HepG2 (cell line): ENCODE measurements around the gene RFC2. TPM values are rescaled to one million over a fixed set of nuclear protein-coding genes. Genes with fewer than 3 reads are reported as not detected.
A peak's percentile ranks its signal among the peaks of the same experiment; 100 is the strongest.

Experiments used
- BCL6 ChIP-seq: IDR thresholded peaks from 2 replicates; pipeline ENCODE4 v1.6.1; 2016; ENCODE audit warnings: missing genetic modification reagents, missing compliant biosample characterization
- HIC2 ChIP-seq: sonication (generic); formaldehyde crosslinking; IDR thresholded peaks from 2 replicates; pipeline ENCODE4 v1.9.0; 2022; ENCODE audit warnings: low read depth, missing genetic modification reagents
- HNF4A ChIP-seq: sonication (generic); formaldehyde crosslinking; IDR thresholded peaks from 2 replicates; pipeline ENCODE4 v1.4.0; 2020; ENCODE audit warnings: missing genetic modification reagents
- HOXA3 ChIP-seq: sonication (generic); formaldehyde crosslinking; IDR thresholded peaks from 2 replicates; pipeline ENCODE4 v1.5.0; 2020; ENCODE audit warnings: missing genetic modification reagents
- TAF1 ChIP-seq: sonication (generic); formaldehyde crosslinking; IDR thresholded peaks from 2 replicates; pipeline ENCODE4 v1.4.0; 2020; ENCODE audit warnings: missing genetic modification reagents
- THAP7 ChIP-seq: sonication (generic); formaldehyde crosslinking; IDR thresholded peaks from 2 replicates; pipeline ENCODE4 v1.8.1; 2023; ENCODE audit warnings: mild to moderate bottlenecking, missing genetic modification reagents
- ZBTB40 ChIP-seq, 2 experiments: fragments of 450-650 bp in 1 of 2; sonication (generic) in 1 of 2; formaldehyde crosslinking in 1 of 2; IDR thresholded peaks; 2 replicates each; pipeline versions ENCODE4 v1.6.1 to v1.8.0; 2016 to 2022; ENCODE audit warnings: antibody characterized with exemption in 1 of 2, mild to moderate bottlenecking in 1 of 2, missing genetic modification reagents in 1 of 2
- ZNF124 ChIP-seq: sonication (generic); formaldehyde crosslinking; IDR thresholded peaks from 2 replicates; pipeline ENCODE4 v1.4.0; 2020; ENCODE audit warnings: missing genetic modification reagents
- ZNF614 ChIP-seq: IDR thresholded peaks from 2 replicates; pipeline ENCODE4 v1.6.1; 2018; ENCODE audit warnings: missing biosample characterization, missing genetic modification reagents, inconsistent platforms, borderline replicate concordance
- polyA plus RNA-seq, 8 experiments: library from polyadenylated mRNA; depleted of rRNA in 3 of 8; stranded (reverse) in 7 of 8; unstranded in 1 of 8; fragments of >200 nt; fragmentation: Illumina TruSeq in 4 of 8; extraction: Trizol in 4 of 8; gene quantifications; 2 replicates each; pipeline versions ENCODE4 v1.2.1 to v1.2.3, GENCODE V29; 2011 to 2016; ENCODE audit warnings: low read depth in 4 of 8, missing spikeins in 1 of 8, mixed read lengths in 1 of 8; ENCODE audit not compliant: insufficient read depth in 1 of 8
- total RNA-seq, 5 experiments: library from RNA; depleted of rRNA; stranded (reverse); fragments of >200 nt; fragmentation: Illumina TruSeq; extraction: Trizol; gene quantifications; 2 replicates each; pipeline ENCODE4 v1.2.3, GENCODE V29; 2016; ENCODE audit warnings: low read depth in 1 of 5
- TF ChIP-seq, protein P1 (sequence below): sonication (generic); formaldehyde crosslinking; IDR thresholded peaks from 2 replicates; pipeline ENCODE4 v1.8.1; 2022; ENCODE audit warnings: mild to moderate bottlenecking, missing genetic modification reagents
- TF ChIP-seq, protein P2 (sequence below), 2 experiments: sonication (generic) in 1 of 2; formaldehyde crosslinking in 1 of 2; IDR thresholded peaks; 2 replicates each; pipeline versions ENCODE4 v1.4.0 to v1.6.1; 2018 to 2020; ENCODE audit warnings: missing genetic modification reagents in 2 of 2, borderline replicate concordance in 1 of 2, low read depth in 1 of 2, mild to moderate bottlenecking in 1 of 2, missing biosample characterization in 1 of 2

RFC2 gene
- total and polyA plus RNA-seq, 2 of the 13 experiments (the other 11 are each of a cell fraction or from before 2014, with no cell fraction given), result 14.6 to 43.5 TPM

GRCh38 chr7:74262639-74263398, 8.6 kb upstream of the RFC2 start (continued):
- TF ChIP-seq HIC2 (CRISPR knock-in tag) (0 out of 2 replicates have a peak, but pooled peaks have one; percentile 15), ZNF124 (CRISPR knock-in tag) (no peak), HNF4A (CRISPR knock-in tag) (peak; percentile 19; the same call in 1 of the 2 replicates), ZBTB40 (IDR thresholded peaks at IDR 0.05) (peak; percentile 57), ZBTB40 (CRISPR knock-in tag; IDR thresholded peaks at IDR 0.05) (peak; percentile 97), BCL6 (0 out of 2 replicates have a peak, but pooled peaks have one; percentile 12), THAP7 (CRISPR knock-in tag) (no peak), TAF1 (CRISPR knock-in tag) (0 out of 2 replicates have a peak, but pooled peaks have one; percentile 16), HOXA3 (CRISPR knock-in tag) (no peak), ZNF614 (CRISPR knock-in tag) (0 out of 2 replicates have a peak, but pooled peaks have one; percentile 7)
- TF ChIP-seq, protein P1, sequence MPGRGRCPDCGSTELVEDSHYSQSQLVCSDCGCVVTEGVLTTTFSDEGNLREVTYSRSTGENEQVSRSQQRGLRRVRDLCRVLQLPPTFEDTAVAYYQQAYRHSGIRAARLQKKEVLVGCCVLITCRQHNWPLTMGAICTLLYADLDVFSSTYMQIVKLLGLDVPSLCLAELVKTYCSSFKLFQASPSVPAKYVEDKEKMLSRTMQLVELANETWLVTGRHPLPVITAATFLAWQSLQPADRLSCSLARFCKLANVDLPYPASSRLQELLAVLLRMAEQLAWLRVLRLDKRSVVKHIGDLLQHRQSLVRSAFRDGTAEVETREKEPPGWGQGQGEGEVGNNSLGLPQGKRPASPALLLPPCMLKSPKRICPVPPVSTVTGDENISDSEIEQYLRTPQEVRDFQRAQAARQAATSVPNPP (CRISPR knock-in tag), result no peak
- TF ChIP-seq, protein P2, sequence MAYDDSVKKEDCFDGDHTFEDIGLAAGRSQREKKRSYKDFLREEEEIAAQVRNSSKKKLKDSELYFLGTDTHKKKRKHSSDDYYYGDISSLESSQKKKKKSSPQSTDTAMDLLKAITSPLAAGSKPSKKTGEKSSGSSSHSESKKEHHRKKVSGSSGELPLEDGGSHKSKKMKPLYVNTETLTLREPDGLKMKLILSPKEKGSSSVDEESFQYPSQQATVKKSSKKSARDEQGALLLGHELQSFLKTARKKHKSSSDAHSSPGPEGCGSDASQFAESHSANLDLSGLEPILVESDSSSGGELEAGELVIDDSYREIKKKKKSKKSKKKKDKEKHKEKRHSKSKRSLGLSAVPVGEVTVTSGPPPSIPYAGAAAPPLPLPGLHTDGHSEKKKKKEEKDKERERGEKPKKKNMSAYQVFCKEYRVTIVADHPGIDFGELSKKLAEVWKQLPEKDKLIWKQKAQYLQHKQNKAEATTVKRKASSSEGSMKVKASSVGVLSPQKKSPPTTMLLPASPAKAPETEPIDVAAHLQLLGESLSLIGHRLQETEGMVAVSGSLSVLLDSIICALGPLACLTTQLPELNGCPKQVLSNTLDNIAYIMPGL (CRISPR knock-in tag; IDR thresholded peaks at IDR 0.05; ENCODE audit: borderline replicate concordance in 1 of 2, low read depth in 1 of 2), result 0 out of 4 replicates have a peak, but pooled peaks of 1 of the 2 experiments have one; percentile 10
